GM18909 (cell line): ENCODE measurements around the gene PCA3.

Experiments used
- ATAC-seq: cut with Tn5 transposase; IDR thresholded peaks from one replicate; pipeline ENCODE4 v1.9.1; 2021; ENCODE audit warnings: mild to moderate bottlenecking; ENCODE audit not compliant: unreplicated experiment, poor library complexity

Gene PCA3

GRCh38 chr9:76817489-76817888, 53.3 kb downstream of the PCA3 start:
- no peak for ATAC-seq

DNA sequence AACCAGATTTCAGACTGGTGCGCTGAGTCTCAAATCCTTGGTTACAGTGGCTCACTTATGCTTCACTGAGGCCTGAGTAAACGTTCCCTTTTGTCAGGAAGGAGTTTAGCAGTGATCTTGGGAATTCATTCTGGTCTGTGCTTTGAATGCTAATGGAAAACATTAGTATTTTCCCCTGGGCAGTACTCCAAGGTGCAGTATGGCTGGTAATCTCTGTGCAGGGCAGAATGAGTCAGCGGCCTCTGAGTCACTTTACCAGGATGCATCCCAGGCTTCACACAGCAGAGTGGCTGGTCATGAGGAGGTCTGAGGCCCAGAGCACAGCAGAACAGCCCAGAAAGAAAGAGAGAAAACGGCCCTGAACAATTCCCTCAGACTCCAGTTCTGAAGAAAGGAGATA, 54.0 kb downstream of the PCA3 start:
- ATAC-seq: no peak

GRCh38 chr9:76820431-76820830, 56.2 kb downstream of the PCA3 start:
- no peak for ATAC-seq

- no peak for ATAC-seq
Measured at GRCh38 chr9:76827296-76828080, 63.2 kb downstream of the PCA3 start.

DNA sequence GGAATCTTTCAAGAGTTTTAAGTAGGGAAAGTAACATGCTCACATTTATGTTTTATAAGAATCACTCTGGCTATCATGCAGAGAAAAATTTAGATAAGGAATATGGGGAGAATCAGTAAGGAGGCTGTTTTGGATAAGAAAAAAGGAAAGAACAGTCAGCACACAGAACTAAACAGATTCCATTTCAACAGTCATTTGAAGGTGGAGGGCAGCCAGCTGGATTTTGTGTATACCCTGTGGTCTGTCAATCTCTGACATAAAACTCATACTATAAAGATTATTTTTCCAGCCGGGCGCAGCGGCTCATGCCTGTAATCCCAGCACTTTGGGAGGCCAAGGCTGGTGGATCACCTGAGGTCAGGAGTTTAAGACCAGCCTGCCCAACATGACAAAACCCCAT, 64.2 kb downstream of the PCA3 start:
- no peak for ATAC-seq

DNA sequence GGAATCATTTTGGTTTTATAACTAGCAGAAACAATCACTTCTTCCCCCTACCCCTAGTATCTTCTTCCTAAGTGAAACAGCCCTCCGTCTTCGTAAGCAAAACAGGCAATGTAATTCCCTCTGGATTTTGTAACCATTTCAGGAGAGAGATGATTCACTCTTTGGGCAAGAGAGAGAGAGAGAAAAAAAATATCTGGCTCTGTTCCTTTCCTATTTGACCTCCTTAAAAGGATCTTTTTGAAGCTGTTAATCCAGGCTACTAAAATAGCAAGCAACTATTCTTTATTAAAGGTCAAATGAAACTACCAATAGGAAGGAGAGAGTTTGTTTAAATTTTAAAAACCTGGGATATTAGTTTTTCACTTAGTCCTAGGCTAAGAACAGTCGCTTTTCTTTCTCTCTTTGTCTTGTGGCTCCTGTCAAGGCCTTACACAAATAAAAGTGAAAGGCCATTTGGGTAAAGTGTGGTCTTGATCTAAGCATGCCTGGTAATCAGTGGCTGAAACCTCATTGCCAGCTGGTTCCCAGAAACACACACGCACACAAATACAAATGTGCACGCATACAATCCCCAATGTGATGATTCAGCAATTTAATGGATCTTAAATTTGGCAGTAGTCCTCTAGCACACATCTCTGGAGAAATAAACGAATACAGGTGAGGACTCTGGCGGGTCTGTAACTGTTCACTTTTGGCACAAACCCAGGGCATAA, 71.5 kb downstream of the PCA3 start:
- no peak for ATAC-seq
